ENCODE results near the gene MBP. TPM values are rescaled to one million over a fixed set of nuclear protein-coding genes. Genes with fewer than 3 reads are reported as not detected.

The MBP gene
- total RNA-seq, 2 experiments from 2014 or later: 38.9 to 40.4 TPM

DNA sequence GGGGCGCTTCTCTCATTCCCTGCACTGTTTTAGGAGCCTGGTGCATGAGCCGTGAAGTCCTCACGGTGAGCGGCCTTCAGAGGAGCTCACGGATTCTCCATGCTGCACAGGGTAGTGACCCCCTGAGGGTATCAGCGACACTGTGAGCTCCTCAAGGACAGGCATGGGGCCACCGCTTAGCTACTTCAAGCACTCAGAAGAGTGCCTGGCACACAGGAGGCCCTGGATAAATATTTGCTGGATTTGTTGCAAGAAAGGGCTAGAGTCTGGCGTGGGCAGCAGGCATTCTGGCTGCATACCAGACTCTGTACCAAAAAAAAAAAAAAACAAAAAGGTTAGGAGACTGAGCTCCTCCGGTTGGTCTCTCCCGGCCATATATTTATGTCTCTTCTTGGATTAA is 5.7 kb upstream of the MBP start:
- H3K36me3 Mint-ChIP-seq: peaks cover 9% of the 10 kb centered on the region
- H3K9me3 Mint-ChIP-seq: peaks cover 17% of the 10 kb centered on the region
- H3K27me3 Mint-ChIP-seq: no peaks in the 10 kb centered on the region
- peaks cover 43% of the 10 kb centered on the region for H3K4me1 Mint-ChIP-seq (ENCODE audit: low read depth)
- ChIA-PET CTCF (interaction anchor here (1.1 to 1.3 kb wide), 2 partner anchors 39 to 512 kb away, joined by 3 to 4 read pairs; no protein-coding TSS in a partner anchor), POLR2A (no interaction called here)
- no peak overlapping the region for H3K27ac Mint-ChIP-seq
- H3K4me3 Mint-ChIP-seq: no peak overlapping the region
- DNase-seq: no peak
- intact Hi-C loops (cut with micrococcal nuclease): no loop called here

DNA sequence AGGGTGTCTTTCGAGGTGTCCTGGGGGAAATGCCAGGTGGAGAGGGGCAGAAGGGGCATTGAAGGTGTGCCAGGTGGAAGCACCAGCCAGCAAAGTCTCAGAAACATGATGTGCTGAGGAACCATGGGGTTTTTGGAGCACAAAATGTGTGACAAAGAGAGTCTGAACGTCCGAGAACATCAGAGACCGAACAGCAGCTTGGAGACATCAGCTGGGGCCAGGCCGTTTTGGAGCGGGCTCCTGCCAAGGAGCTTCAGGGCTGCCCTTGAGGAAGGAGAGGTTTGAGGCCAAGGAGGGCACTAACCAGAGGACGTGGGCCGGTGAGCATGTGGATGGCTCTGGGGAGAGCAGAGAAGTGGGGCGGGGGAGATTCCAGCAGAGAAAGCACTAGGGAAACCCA is 5.3 kb upstream of the MBP start:
- intact Hi-C loops (cut with micrococcal nuclease): no loop called here
- Mint-ChIP-seq H3K4me3 (no peak overlapping the region), H3K27me3 (no peaks in the 10 kb centered on the region), H3K4me1 (ENCODE audit: low read depth) (peaks cover 44% of the 10 kb centered on the region), H3K9me3 (peaks cover 13% of the 10 kb centered on the region), H3K27ac (no peak overlapping the region), H3K36me3 (peaks cover 9% of the 10 kb centered on the region)
- no peak for DNase-seq
- CTCF ChIA-PET: interaction anchor here (1.3 kb wide), 1 partner anchor 513 kb away, joined by 4 read pairs; no protein-coding TSS in a partner anchor
- POLR2A ChIA-PET: no interaction called here

DNA sequence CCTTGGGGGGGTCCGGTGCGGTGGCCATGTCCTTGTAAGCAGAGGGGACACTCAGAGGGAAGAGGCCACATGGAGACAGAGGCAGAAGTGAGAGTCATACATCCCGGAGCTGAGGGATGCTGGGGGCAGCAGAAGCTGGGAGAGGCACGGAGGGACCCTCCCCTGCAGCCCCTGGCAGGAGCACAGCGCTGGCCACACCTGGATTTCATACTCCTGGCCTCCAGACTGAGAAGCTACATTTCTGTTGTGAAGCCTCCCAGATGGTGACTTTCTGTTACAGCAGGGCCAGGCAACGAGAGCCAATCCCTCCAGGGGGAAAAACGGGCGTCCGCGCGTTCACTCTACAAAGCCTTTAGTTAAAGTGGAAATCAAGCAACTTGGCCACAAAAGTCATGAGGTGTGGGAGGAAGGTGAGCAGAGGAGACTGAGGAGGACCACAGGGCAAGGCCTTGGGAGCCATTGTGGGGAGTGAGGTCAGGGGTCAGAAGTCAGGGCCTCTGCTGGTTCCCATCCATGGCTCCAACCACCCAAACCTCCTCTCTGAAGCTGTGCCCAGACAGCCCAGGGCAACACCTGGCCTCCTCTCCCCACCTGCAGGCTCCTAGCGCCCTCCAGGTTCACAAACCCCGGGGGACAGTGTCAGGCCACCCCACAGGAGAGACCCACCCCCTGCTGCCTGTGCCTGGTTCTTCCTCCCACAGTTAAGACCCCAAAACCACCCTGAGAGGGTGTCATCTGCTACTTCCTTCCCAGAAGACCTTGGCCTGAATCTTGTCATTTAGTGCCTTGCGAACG is 4.5 kb upstream of the MBP start:
- Mint-ChIP-seq H3K27ac (no peak overlapping the region), H3K4me3 (no peak overlapping the region), H3K36me3 (peaks cover 2% of the 10 kb centered on the region), H3K27me3 (no peaks in the 10 kb centered on the region), H3K4me1 (ENCODE audit: low read depth) (peaks cover 41% of the 10 kb centered on the region), H3K9me3 (peaks cover 5% of the 10 kb centered on the region)
- CTCF ChIA-PET: interaction anchor here (1.3 kb wide), 1 partner anchor 513 kb away, joined by 4 read pairs; no protein-coding TSS in a partner anchor
- intact Hi-C loops (cut with micrococcal nuclease): no loop called here
- no peak for DNase-seq
- POLR2A ChIA-PET: no interaction called here

DNA sequence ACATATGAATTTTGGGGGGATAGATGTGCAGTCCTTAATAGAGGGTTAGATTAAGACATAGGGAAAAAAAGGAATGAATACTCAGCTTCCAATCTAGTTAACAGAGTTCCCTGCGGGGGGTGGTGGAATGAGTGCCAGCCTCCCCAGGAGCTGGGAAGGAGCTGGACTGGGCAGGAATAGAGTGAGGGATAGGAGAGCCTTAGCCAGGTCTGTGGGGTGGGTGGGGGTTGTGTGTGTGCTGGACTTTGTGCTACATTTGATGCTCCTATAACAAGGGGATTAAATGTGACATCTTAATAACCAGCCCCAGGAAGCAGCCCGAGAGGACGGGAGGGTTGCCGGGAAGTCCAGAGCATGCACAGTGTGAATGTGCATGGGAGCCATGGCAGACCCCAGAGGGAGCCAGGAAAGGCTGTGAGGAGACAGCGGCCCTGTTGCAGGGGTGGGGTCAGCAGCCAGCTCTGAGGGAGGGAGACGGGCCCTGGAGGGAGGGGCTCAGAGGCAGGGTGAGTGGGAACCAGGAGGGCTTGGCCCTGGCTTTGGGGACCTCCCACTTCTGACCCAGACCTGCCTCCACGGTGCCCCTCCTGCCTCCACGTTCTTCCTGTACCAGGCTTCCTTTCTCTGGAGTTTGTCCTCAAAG is 3.6 kb upstream of the MBP start:
- no peak overlapping the region for H3K4me3 Mint-ChIP-seq
- POLR2A ChIA-PET: no interaction called here
- H3K27me3 Mint-ChIP-seq: no peaks in the 10 kb centered on the region
- peaks cover 2% of the 10 kb centered on the region for H3K36me3 Mint-ChIP-seq
- no peak for DNase-seq
- peaks cover 34% of the 10 kb centered on the region for H3K4me1 Mint-ChIP-seq (ENCODE audit: low read depth)
- intact Hi-C loops (cut with micrococcal nuclease): no loop called here
- CTCF ChIA-PET: no interaction called here
- no peaks in the 10 kb centered on the region for H3K9me3 Mint-ChIP-seq
- no peak overlapping the region for H3K27ac Mint-ChIP-seq

DNA sequence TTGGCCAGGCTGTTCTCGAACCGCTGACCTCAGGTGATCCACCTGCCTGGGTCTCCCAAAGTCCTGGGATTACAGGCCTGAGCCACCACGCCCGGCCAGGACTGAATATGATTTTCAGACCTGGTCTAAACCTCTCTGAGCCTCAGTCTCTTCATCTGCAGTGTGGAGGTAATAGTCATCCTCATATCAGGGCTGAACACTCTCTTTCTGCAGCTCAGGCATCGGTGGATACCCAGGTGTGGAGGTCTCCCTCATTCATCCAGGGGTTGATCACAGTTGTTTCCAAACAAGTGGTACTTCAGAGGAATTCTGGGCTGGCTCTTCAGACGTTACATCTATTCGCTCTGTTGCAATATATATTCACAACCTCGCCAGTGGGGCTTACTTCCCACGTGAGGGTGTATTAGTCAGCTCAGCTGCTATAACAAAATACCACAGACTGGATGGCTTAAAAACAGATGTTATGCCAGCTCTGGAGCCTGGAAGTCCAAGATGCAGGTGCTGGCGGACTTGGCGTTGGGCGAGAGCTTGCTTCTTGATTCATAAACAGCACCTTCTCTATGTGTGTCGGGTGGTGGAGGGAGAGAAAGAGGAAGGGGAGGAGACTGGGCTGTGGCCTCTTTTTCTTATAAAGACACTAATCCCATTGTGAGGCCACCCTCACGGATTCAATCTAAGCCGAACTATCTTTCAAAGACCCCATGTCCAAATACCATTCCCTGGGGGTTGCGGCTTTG is 2.9 kb upstream of the MBP start:
- ChIA-PET POLR2A (no interaction called here), CTCF (no interaction called here)
- Mint-ChIP-seq H3K9me3 (no peaks in the 10 kb centered on the region), H3K27ac (no peak overlapping the region), H3K4me3 (no peak overlapping the region), H3K27me3 (no peaks in the 10 kb centered on the region), H3K36me3 (peaks cover 7% of the 10 kb centered on the region), H3K4me1 (ENCODE audit: low read depth) (peaks cover 27% of the 10 kb centered on the region)
- no peak for DNase-seq
- intact Hi-C loops (cut with micrococcal nuclease): no loop called here

DNA sequence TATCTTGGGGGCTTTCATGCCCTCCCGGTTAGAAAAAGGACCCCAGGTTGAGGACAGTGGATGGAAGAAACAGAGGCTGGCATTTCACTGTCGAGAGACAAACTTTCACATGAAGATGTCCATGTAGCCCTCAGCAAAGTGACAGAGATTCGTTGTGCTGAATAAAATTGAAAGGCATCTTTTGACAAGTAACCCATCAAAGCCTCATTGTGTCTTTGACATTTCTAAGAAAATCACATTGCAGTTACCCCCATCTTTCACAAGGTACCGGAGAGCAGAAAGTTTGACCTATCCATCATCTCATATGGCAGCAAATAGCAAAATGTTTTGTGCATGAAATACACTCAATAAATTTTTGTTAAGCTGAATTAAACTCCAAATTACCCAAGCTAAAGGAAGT is 2.0 kb upstream of the MBP start:
- Mint-ChIP-seq H3K9me3 (no peaks in the 10 kb centered on the region), H3K27me3 (no peaks in the 10 kb centered on the region), H3K36me3 (peaks cover 12% of the 10 kb centered on the region), H3K4me3 (no peak overlapping the region), H3K27ac (no peak overlapping the region), H3K4me1 (ENCODE audit: low read depth) (peaks cover 26% of the 10 kb centered on the region)
- ChIA-PET CTCF (interaction anchor here (0.6 kb wide), 1 partner anchor 79 kb away, joined by 3 read pairs; no protein-coding TSS in a partner anchor), POLR2A (no interaction called here)
- intact Hi-C loops (cut with micrococcal nuclease): no loop called here
- no peak for DNase-seq

DNA sequence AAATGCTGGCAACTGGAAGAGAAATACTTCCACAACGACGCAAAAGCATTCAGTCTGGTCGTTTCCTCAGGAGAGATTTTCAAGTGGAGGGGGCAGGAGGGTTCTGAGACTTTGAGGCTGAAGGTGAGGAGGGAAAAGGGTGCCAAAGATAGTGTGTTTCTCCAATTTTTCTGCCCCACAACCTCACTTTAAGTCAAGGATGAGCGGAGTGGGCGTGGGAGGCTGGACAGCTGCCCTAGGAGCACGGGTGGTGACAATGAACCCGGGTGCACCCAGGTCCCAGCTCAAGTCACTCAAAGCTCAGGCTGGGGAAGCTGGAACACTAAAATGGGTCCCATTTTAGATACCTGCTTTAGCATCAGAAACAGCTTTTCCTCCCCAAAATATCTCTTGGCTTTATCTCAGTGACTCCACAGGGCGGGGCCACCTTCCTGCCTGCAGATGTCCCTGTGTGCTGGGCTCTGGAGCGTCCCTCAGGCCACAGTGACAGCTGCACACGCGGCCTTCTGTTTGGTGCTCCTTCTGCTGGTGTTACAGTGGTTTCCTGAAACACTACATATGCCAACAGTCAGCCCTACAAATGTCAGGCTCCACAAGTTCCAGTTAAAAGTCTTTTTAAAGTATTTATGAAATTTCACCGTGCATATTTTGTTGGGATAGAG is 1.4 kb upstream of the MBP start:
- Mint-ChIP-seq H3K27ac (peak overlapping the region; percentile 33), H3K36me3 (peaks cover 15% of the 10 kb centered on the region), H3K4me1 (ENCODE audit: low read depth) (peaks cover 31% of the 10 kb centered on the region), H3K9me3 (no peaks in the 10 kb centered on the region), H3K27me3 (no peaks in the 10 kb centered on the region), H3K4me3 (peak overlapping the region; percentile 39)
- ChIA-PET POLR2A (interaction anchor here (2.3 to 4.1 kb wide), 2 partner anchors 10 to 26 kb away, joined by 11 to 25 read pairs; no protein-coding TSS in a partner anchor), CTCF (interaction anchor here (0.6 to 0.8 kb wide), 2 partner anchors 78 to 79 kb away, joined by 3 read pairs; no protein-coding TSS in a partner anchor)
- intact Hi-C loops (cut with micrococcal nuclease): no loop called here
- peak; percentile 49 for DNase-seq

DNA sequence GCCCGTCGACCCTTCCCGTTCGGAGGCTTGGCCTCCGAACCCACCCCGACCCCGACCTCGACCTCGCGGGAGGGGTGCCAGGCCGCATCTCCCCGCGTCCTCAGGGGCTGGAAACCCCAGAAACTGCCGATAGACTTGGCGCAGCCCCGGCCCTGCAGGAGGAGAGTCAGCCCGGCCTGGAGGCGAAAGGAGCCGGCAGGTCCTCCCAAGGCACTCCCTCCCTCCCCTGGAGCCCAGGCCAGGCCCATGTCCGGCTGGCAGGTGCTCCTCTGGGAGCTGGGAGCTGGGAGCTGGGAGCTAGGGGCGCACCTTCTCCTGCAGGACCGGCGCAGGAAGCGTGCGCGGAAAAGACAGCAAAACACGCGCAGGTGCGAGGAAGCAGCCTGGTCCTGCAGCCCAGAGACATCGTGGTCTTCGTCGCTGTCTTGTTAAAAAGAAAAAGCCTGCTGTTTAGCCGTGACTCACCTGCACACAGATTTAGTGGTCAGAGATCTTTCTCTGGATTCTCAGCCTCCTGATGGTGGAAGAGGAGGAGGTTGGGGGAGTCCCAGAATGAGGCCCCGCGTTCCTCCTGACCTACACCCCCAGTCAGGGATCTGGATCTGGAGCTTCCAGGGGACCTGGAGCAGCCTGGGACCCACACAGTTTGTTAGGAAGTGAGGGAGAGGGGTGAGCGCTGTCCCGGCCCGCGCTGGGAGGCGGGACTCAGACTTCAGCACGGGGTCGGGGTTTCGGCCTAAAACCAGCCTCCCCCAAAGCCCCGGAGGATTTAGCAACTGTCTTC is 660 bp upstream of the MBP start:
- Mint-ChIP-seq H3K27me3 (no peaks in the 10 kb centered on the region), H3K27ac (peak overlapping the region; percentile 33), H3K4me1 (ENCODE audit: low read depth) (peaks cover 38% of the 10 kb centered on the region), H3K36me3 (peaks cover 18% of the 10 kb centered on the region), H3K4me3 (peak overlapping the region; percentile 55), H3K9me3 (no peaks in the 10 kb centered on the region)
- POLR2A ChIA-PET: interaction anchor here (1.0 to 4.1 kb wide), 4 partner anchors 9 to 70 kb away, joined by 3 to 25 read pairs (median 8); no protein-coding TSS in a partner anchor
- CTCF ChIA-PET: interaction anchor here (0.8 kb wide), 2 partner anchors 66 to 79 kb away, joined by 3 read pairs; no protein-coding TSS in a partner anchor
- intact Hi-C loops (cut with micrococcal nuclease): no loop called here
- DNase-seq: no peak

DNA sequence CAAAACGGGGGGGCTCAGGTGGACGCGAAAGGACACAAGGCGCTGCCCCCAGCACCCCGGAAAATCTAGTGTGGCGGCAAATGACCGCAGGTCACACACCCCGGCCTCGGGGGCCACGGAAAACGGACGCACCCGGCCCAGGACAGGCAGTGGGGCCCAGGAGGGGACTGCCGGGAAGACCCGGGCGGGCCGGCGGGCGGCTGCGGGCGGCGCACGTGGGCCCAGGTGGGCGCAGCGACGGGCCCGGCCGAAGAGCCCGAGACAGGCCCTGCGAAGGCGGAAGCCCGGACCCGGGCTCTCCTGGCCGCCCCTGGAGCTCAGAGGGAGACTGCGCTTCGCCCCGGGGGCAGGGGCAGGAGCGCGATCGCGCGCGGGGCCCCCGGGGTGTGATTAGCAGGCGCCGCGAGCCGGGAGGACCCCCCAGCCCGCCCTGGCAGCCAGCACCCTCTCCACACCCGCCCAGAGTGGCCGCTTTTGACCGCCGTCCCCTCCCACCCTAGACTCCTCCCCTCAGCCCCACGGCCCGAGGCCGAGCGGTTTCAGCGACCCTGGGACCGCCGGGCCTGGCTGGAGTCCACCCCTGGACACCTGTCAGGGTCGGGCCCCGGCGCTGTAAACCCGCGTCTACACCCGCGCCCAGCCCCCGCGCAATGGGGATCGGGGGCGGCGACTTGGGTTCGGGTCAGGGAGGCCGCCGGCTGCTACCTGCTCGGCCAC is 773 bp downstream of the MBP start:
- peak overlapping the region; percentile 93 for H3K27ac Mint-ChIP-seq
- no peaks in the 10 kb centered on the region for H3K27me3 Mint-ChIP-seq
- POLR2A ChIA-PET: interaction anchor here (1.0 to 4.1 kb wide), 12 partner anchors 8 to 78 kb away, joined by 3 to 25 read pairs (median 6); no protein-coding TSS in a partner anchor
- H3K4me1 Mint-ChIP-seq (ENCODE audit: low read depth): peaks cover 51% of the 10 kb centered on the region
- peak overlapping the region; percentile 96 for H3K4me3 Mint-ChIP-seq
- peak; percentile 49 for DNase-seq
- H3K9me3 Mint-ChIP-seq: no peaks in the 10 kb centered on the region
- CTCF ChIA-PET: interaction anchor here (0.7 to 2.6 kb wide), 10 partner anchors 9 to 78 kb away, joined by 3 to 14 read pairs (median 4); no protein-coding TSS in a partner anchor
- intact Hi-C loops (cut with micrococcal nuclease): loop anchor here (1.0 to 2.0 kb wide), 3 partner anchors 8 to 77 kb away; no protein-coding TSS in a partner anchor
- peaks cover 27% of the 10 kb centered on the region for H3K36me3 Mint-ChIP-seq

DNA sequence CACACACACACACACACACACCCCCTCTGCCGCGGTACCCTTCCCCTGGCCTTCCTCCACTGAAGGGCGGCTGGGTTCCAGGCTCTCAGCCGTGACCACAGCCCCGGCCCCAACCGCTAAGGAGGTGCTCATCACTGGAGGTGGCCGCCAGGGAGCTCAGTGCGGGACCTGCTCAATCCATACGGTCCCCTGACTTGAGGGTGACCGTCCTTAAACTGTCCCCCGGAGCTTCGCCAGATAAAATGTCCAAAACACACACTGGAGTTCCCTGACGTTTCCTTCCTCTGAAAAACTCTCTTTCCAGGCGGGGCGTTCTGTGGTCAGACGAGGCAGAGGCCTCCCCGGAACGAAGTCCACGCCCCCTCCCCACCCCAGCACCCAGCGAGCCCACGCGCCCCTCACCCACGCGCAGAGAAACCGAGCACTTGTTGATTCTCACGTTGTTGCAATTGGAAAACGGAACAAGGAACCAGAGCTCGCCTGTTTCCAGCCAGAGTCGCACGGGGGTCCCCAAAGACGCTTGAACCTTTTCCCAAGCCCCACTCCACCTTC is 1.4 kb downstream of the MBP start:
- CTCF ChIA-PET: interaction anchor here (0.7 to 2.6 kb wide), 11 partner anchors 9 to 127 kb away, joined by 3 to 14 read pairs (median 4); no protein-coding TSS in a partner anchor

More for the DNA sequence above, 1.4 kb downstream of the MBP start:
- Mint-ChIP-seq H3K27ac (peak overlapping the region; percentile 93), H3K27me3 (no peaks in the 10 kb centered on the region), H3K9me3 (no peaks in the 10 kb centered on the region), H3K36me3 (peaks cover 30% of the 10 kb centered on the region), H3K4me1 (ENCODE audit: low read depth) (peaks cover 57% of the 10 kb centered on the region), H3K4me3 (peak overlapping the region; percentile 96)
- intact Hi-C loops (cut with micrococcal nuclease): loop anchor here (1.0 to 2.0 kb wide), 2 partner anchors 69 to 78 kb away; no protein-coding TSS in a partner anchor
- POLR2A ChIA-PET: interaction anchor here (1.0 to 4.1 kb wide), 10 partner anchors 10 to 81 kb away, joined by 3 to 25 read pairs (median 6); no protein-coding TSS in a partner anchor
- DNase-seq: peak; percentile 60

Measured in activated CD4-positive, alpha-beta memory T cell treated with anti-CD3 and anti-CD28 coated beads for 36 hours (primary cell).